NCI-H1417 treated with DMSO at 0.1 percent for 48 hours (cell line): ENCODE data around the gene SYNPO2.
"Not testable (repeated sequence)": the region's sequence is repeated elsewhere in the genome, so short reads cannot be mapped to it uniquely, and the experiment has no call there.

Source experiments
- DNase-seq: peaks from one replicate; lab custom pipeline; 2025; lab: John Stamatoyannopoulos, UW

Gene SYNPO2

DNA sequence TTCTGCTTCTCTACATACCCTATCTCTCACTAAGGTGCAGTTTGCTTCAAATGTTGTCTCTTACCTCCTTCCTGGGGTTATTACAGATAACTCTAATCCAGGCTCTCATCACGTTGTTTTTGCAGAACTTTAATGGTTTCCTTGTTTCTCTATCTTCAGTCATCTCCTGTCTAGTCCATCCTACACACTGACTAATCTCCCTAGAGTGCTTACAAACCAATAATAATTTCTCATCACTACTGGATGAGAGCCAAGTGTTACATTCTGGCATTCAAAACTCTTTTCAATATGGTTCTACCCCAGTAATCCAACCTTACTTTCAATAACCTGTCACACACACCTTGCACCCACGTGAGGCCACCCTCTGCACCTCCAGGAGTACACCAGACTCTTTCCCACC, 86.1 kb downstream of the SYNPO2 start:
- no peak for DNase-seq

DNA sequence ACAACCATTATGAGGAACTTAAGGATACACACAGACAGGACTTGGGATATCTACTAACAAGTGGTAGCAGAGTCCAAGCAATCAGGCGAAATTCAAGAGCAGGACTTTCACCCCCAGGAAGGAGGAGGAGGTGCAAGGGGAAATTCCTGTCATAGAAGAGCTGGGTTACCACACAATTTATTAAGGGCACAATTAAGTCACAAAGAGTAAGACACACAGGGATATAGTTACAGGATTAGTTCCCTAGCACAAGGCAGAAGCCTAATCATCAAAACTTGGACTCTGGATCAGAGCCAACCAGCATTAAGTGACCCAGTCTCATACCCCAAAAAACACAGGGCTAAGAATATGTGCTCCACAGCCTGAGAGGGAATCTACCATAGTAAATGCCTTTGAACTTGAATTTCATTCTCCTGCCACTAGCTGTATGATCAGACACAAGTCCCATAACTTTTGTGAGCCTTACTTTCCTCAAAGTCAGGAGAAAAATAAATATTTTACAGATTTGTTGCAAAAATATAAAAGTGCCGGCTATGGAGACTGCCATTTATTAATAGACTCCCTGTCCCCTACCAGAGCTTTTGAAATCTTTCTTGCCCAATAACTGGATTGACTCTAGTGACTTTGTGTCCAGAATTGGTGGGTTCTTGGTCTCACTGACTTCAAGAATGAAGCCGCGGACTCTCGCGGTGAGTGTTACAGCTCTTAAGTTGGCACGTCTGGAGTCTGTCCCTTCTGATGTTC, 87.0 kb downstream of the SYNPO2 start:
- no peak for DNase-seq

DNA sequence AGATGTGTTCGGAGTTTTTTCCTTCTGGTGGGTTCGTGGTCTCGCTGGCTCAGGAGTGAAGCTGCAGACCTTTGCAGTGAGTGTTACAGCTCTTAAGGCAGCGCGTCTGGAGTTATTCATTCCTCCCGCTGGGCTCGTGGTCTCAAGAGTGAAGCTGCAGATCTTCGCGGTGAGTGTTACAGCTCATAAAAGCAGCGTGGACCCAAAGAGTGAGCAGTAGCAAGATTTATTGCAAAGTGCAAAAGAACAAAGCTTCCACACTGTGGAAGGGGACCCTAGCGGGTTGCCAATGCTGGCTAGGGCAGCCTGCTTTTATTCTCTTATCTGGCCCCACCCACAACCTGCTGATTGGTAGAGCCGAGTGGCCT, 87.5 kb downstream of the SYNPO2 start:
- DNase-seq = not testable (repeated sequence)

DNA sequence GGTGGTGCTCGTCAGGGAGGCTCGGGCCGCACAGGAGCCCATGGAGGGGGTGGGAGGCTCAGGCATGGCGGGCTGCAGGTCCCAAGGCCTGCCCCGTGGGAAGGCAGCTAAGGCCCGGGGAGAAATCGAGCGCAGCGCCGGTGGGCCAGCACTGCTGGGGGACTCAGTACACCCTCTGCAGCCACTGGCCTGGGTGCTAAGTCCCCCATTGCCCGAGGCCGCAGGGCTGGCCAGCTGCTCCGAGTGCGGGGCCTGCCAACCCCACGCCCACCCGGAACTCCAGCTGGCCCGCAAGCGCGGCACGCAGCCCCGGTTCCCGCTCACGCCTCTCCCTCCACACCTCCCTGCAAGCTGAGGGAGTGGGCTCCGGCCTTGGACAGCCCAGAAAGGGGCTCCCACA, 88.4 kb downstream of the SYNPO2 start:
- not testable (repeated sequence) for DNase-seq

DNA sequence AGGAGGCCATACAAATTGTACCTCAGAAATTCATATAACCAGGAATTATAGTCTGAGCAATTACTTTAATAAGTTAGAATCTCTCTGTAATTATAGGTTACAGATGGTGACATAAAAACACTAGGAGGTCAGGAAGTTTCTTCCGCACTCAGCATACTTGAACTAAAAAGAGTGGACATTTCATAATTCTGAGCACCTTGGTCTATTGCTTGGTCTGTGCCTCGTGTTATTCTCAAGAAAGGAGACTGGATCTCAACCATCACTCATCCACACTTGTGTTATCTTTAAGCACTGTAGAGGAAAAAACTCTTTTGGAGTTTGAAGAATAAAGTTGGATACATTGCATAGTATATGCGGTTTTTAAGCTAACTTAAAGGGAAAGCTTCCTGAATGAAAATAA, 91.1 kb downstream of the SYNPO2 start:
- no peak for DNase-seq

DNA sequence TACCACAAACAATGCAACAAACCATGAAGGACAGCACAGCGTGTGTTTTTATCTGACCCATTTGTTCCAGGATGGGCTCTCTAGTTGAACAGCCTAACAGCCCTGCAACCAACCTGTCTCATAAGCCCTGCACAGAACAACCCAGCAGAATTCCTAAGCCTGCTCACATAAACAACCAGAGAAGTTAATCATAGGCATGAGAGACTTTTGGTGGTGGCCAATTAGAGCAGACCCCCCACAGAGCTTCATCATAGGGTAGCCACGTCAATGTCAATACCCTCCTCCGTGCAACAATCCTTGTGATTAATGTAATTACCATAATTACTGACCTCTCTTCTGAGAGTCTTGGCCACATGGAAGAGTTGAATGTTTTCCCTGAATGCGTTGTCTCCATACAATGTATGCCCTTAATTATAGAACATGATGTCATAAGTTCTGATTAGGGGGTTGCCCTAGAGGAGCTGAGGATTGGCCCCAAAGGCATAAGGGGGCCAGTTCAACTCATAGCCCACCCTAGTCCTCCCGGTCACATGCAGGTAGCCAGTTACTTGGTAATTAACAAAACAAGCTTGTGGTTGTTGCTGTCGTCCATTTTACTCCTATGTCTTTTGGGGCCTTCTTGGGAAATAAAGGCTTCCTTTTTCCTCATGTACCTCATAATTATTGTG, 92.7 kb downstream of the SYNPO2 start:
- peak; percentile 86 for DNase-seq

DNA sequence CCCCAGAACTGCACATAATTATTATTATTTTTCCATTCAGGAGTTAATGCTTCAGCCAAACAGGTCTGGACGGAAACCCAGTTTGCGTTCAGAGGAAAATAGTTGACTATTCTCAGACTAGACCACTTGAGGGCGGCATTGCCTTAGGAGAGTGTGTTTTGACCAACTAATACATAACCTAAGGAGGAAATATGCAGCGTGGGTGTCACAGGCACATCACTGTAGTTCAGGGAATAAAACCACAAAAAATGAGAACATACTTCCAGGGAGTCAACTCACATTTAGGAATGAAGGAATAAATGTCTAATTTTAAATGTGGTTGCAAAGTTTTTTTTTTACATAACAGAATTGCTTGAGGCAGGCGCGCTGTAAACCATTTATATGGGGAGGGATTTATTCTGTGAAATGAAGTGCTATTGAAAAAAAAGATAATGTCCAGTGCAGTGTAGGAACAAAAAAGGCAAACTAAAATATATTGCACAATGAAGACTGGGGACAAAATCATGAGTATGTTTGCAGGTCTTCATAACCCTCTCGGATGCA, 93.3 kb downstream of the SYNPO2 start:
- peak; percentile 76 for DNase-seq

DNA sequence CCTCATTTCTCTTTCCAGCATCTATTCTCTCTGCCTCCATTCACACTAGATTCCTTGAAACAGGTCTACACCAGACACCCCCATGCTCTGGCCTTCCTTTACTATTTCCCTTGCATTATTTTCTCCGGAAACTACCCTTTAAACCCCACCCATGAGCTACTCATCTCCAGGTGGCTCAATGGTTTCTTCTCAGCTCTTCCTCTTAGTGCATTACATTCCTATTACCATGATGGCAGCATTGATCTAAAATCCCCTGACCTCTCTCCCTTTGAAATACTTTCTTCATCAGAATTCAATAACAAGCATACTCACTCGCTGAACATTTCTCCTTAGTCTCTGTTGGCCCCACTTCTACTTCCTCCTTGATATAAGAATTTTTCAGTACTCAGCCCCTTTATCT, 94.6 kb downstream of the SYNPO2 start:
- DNase-seq = no peak

DNA sequence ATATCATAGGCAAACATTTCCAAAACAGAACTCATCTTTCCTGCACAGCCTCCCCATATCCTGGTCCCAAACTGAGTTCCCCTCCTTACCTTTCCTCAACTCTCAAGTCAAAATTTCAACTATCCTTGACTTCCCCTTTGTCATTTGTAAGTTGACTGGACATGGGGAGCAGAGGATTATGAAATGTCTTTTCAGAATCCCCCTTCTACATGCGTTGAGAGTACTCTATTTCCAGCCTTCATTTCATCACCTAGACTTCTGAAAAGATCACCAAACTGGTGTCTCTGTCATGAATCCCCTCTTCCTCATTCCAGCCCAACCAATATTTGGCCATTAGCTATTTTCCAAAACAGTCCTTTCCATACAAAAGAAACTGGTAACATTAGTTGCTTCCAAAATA, 95.2 kb downstream of the SYNPO2 start:
- no peak for DNase-seq

DNA sequence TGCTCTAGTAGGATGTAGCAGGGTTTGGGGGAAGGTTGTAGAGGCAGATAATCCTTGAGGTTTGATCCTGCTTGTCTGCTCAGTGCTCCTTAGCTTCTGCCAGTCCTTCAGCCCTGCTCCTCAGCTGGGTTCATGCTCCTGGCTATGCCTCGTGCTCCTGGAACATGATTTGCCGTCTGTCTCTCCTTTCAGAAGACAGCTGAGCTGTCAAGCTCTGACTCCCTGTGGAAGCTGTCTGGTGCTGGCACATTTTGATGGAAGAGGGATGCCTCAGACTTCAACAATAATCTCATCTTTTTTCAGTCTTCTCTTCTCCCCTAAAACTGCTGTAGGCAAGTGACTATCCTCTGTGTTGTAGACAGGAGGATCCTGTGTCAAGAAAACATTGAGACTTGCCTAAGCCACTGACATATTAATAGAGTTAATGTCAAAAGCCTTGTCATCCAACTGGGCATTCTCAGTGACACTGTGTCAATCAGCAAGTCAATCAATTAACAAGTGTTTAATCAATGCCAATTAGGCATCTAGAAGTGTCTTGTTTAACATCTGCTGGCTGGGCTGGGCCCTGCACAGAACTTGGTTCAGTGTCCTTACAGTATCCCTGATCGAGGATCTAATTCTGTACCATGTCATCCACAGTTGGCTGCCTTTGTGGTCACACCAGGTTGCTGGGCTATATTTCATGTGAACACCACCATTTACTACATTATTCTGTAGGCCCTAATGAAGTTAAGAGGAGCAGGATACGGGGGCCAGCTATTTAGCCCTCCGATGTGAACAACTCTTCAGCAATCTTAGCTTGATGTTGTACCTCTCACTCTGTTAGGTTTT, 96.7 kb downstream of the SYNPO2 start:
- DNase-seq = no peak

DNA sequence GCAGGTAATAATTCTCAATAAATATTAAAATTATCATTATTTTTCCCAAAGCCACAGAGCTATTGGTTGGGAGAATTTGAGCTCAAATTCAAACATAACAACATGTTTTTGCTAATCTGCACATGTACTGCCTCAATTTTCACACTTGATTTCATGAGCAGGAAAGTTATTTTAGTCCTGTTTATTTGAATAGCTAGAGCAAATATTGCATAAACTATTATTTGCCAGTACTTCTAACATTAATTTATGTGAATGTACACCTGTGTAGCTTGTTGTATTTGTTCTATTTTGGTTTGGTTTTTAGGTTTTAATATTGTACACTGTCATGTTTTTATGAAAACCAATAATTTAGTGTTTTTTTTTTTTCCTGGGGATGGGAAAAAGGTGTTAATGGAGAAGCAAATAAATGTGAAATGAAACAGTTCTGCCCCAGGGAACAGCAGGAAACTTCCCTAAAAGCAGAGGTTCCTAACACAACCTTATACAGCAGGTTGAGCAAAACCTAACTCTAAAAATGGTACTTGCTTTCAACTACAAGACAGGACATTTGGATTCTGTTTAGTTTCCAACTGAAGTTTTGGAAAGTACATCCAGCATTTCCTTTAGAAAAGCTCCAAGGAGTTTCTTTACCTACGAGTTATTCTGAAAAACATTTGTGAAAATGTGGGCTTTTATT, 99.4 kb downstream of the SYNPO2 start:
- DNase-seq = no peak

DNA sequence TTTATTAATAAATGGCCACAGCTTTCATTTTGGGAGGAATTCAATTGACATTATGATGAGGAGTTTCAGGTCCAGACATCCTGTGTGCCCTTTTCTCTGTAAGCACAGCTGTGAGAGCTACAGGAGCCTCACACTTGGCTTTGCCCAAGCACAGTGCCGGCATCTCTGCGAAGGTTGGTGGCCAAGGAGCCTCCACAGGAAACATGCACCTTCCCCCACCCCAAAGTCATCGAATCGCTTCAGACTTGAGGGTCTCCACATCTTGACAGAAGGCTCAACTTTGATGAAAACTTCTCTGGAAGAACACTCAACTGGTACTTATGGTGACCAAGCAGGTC, 100.0 kb downstream of the SYNPO2 start:
- no peak for DNase-seq

DNA sequence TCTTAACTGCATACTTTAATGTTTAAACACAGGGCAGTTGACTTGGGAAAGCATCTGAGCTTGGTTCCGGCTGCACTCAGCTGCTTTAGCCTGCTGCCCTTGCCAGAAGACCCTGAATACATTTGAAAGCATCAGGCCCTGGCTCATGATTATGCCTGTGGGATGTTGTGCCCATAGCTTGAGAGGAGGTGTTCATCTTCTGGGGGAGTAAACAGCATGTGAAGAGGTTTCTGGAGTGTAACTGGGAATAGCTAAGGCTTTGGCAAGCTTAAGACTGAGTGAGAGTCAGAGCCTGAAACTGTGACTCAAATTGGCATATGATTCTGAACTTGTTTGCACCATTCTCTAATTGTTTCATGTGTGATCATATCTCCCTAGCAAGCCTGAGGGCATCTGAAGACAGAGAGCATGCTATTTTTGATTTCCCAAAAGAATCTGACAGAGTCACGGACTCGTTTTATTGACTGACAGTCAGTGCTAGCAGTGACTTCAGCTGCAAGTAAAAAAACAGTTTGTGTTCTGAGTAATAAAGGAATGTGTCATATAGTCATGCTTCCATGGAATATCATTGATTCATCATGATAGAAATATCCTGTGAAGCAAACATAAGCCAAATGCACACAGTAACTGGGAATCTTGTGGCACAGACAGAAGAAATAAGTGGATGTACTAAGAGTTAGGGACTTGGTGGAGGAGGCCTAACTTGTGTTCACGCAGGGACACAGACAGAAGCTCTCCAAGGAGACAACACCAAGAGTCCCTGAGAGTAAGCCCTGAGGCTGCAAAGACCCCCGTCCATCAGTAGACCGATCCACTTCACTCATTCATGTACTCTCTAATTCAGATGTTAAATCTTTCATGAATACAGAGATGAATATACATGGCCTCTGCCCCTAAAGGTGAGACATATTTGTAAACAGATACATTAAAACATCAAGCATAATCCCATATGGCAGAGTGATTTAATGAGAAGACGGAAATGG, 100.7 kb downstream of the SYNPO2 start:
- no peak for DNase-seq

DNA sequence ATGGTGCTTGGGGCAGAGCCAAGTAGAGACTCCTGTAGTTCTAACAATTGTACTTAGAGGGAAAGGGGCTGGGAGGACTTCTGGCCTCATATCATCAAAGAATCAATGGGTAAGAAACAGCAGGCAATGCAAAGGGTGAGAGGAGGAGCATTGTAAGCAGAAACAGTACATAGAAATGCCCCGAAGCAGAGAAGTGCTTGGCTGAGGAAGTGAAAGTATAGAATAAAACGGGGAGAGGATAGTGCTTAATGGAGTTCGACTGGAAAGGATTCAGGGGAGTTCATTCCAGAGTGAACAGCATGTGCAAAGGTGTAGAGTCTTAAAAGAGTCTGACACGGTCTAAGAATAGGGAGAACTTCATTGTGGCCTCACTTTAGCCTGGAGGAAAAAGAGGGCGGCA, 103.0 kb downstream of the SYNPO2 start:
- DNase-seq = no peak

DNA sequence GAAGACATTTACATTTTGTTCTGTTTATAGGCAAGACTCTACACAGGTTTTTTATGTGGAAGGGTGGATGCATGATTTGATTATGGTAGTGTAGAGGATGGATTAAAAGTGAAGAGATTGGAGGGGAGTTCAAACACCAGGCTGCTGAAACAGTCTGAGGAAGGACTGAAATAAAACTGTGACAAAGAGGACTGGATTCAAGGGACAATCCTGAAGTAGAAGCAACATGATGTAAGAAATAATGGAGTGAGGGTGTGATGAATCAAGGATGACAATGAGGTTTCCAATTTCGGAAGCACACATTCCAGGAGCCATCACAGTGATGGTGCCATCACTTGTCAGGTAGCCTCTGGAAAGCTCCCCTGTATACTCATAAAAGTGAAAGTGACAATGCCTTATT, 103.5 kb downstream of the SYNPO2 start:
- DNase-seq = no peak

DNA sequence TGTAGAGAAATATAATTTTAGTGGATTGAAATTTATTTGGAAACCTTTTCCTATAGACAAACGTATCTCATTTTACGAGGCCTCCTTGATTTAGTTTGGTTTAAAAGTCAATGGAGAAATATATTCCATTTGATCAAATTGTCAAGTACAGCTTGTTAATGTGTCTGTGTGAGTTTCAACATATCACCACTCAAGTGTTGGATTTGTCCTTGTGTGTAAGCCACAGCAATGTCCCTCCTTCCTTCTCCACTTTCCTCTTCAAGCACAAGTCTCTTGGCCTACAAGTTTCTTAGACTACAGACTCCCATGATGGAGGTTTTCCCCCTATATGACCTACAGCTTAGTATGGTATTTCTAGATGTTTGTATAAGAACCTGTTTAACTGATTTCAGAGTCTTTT, 104.7 kb downstream of the SYNPO2 start:
- DNase-seq = no peak

DNA sequence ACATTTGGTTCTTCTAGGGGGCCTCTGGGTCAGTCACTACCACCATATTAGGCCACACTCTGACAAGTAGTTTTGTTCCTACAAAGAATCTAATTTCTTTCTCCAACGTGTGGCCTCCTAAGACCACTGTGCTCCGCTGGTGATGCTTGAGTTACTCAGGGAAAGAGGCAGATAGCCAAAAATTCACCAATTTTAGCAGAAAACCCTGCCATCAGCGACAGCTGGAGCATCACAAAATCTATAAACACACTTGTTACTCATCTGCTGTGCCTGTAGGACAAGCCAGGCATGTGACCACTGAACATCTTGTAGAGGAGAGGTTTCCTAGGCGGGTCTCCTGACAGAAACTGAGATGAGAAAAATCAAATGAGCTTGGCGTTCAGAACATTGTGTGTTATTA, 105.4 kb downstream of the SYNPO2 start:
- DNase-seq = no peak

DNA sequence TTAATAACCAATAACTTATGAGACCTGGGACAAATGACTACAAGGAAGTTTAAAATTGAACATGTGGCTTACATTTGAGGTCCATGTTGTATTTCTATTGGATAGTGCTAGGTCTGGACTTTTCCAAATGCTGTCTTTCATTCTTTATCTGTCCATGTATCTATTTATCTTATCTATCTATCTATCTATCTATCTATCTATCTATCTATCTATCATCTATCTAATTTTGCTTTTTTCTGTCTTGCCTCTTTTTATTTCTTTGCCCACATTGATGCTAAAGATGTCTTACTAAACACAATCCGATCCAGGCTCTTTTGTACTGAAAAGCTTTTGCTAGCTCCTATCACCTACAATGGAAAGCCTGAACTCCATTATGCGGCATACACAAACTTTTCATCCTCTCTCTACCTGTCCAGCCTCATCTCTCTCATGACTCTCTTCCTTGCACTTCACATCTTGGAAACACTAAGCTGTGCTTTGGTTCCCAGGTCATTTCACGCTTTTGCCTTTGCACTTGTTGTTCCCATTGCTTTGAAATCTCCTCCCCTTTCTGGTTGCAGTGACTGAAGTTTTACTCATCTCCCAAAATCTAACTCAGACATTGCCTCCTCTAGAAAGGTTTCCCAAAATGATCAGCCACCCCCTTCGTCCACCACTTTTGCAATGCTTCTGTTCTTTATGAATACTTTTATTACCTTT, 107.2 kb downstream of the SYNPO2 start:
- no peak for DNase-seq

DNA sequence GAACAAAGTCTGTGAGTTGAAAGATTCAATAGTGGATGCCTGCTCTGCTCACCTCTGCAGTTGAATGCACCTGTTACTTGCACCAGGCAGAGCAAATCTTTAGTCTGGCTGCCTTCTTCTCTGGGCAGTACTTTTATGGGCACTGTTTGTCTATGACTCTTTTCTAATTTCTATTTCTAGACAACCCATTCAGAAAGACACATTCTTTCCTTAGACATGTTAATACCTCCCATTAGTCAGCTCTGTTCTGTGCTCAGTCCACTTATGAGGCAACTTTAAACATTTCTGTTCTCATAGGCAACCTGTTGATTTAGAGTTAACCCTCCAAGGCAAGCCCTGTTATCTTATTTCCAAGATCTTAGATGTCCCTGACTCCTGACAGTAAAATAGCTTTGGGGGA, 108.9 kb downstream of the SYNPO2 start:
- no peak for DNase-seq

DNA sequence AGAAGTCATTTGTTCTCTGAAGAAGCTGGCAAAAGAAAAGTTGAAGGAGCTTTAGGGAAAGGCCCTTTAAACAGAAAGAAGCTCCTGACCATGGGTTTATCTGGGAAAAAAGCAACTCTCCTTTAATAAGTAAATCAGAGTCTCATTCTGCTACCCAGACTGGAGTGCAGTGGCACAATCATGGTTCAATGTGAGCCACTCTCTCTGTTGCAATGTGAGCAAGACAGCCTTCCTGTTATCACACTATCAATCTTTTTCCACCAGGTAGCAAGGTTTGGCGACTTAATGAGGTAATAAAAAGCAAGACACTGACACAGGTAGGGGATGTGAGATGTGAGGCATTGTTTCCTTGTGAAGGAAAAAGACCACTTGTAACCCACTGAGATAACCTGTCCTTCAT, 111.3 kb downstream of the SYNPO2 start:
- DNase-seq = no peak

DNA sequence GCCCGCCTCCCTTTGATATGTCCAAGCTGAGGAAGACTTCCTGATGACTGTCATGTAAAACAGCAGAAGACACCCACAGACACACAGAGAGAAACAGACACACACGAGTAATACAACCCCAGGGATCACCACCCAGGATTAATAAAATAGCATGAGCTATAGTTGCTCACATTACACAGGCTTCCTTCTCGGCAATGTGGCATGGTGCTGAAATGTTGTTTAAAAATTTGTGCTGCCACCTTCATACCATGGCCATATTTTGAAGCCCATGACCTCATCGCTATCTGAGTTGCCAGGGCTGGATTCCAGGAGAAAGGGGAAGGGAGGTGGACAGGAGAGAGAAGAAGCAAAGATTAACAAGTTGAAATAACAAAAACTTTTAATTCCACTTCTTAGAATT, 111.7 kb downstream of the SYNPO2 start:
- DNase-seq = no peak
